Brain microvascular endothelial cell (primary cell): ENCODE results near the gene SCN2B.

Source experiments
- DNase-seq: peaks from one replicate; pipeline ENCODE4 v3.0.0-alpha.2; 2020
- H3K27ac ChIP-seq: fragments of 250-450 bp; sonication (Bioruptor Pico); 2 replicates; pipeline ENCODE4 v1.5.1; 2020; ENCODE audit warnings: mild to moderate bottlenecking, moderate library complexity
- H3K27me3 ChIP-seq: fragments of 250-450 bp; sonication (Bioruptor Pico); replicated peaks from 2 replicates; pipeline ENCODE4 v1.5.1; 2020; ENCODE audit warnings: mild to moderate bottlenecking
- H3K36me3 ChIP-seq: fragments of 250-450 bp; sonication (Bioruptor Pico); replicated peaks from 2 replicates; pipeline ENCODE4 v1.5.1; 2020; ENCODE audit warnings: mild to moderate bottlenecking
- H3K4me3 ChIP-seq: 2 replicates; pipeline ENCODE4 v1.5.1; 2011; ENCODE audit warnings: low read depth, mild to moderate bottlenecking, control low read depth, low read length, moderate library complexity
- CTCF ChIP-seq: IDR thresholded peaks from 2 replicates; pipeline ENCODE4 v1.5.1; 2011; ENCODE audit warnings: low read depth, mild to moderate bottlenecking, moderate library complexity, low read length, control low read depth, inconsistent platforms; ENCODE audit errors: missing control alignments
- in situ Hi-C: cut with HindIII; loops from 2 replicates; pipeline ENCODE4 v1.10.0; 2017; ENCODE audit warnings: low sequenced_read_pairs, low pct_ligation_motif_present

SCN2B gene

DNA sequence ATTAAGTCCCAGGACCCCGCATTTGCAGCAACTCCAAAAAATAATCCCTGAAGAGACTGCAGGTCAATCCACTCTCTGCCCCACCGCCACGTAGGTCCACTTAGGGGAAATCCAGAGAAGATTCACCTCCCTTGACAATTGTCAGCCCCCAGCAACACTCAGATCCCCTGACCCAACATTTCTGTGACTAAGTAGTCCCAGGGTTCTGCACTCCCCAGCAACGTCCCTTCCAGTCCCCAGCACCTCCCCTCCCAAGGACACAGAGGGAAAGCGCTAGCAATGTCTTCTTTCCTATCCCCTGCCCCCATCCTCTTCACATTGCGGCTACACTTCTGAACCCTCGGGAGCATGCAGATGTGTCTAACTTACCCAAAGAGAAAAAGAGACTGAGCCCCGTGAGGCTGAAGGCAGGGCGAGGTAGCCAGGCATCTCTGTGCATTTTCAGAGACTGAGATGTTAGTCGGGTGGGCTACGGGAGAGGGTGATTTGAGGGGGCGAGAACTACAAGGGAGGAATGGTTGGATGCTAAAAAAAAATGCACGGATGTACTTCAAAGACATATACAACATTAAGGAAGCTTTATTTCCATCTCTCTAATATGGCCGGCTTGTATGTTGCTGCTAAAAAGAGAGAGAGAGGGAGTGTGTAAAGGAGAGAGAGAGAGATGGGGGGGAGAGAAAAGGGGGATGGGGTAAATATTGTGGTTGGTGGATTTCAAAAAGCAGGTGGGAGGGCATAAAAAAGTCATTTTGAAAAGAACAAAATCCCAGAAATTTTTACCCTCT, at the start of gene SCN2B:
Gene SCN2B, minus strand, starts transcription at position 647 of the 785 bp plus-strand sequence. Its CDS starts 208 bp downstream, at position 439.
- no peak within 1 kb of the TSS for H3K27ac ChIP-seq
- no peak for DNase-seq
- in situ Hi-C loops, result no loop called here
- no peak within 1 kb of the TSS for H3K4me3 ChIP-seq
- peaks cover 17% of the 10 kb centered on the region for H3K27me3 ChIP-seq
- TF ChIP-seq CTCF, result no peak
- H3K36me3 ChIP-seq, result no peaks in the 10 kb centered on the region

DNA sequence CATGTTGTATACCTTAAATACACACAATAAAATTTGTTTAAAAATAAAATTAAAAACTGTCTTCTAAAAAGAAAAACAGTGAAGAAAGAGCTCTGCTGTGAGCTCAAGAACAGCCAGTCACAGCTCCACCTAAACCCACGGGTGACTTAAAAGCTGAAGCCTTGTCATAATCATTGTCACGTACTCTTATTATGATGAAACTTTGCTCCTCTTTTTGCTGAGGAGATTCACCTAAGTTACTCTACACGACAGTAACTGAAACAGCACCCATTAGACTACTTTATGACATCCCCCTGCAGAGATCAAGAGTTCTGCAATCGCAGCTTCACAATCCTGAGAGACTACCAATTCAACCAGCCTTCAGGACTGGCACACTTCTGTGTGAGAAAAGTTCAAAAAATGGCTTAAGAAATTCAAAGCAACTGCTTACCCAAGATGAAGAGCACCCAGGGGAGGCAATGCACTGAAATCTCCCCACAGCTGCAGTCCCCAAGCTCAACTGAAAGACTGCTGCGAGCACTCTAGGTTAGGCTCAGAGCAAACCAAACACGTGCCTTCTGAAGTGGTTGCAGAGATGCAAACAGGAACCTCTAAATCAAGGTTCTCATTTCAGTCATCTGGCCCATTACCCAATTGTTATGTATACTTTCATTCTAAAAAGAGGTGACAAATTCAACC, 48.2 kb upstream of the SCN2B start, which contains the start of gene JAML:
Gene JAML, minus strand, starts transcription at position 501 of the 678 bp plus-strand sequence. CDS start 10,145 bp downstream, outside the sequence.
- Histone ChIP-seq H3K36me3 (no peaks in the 10 kb centered on the region), H3K27me3 (no peaks in the 10 kb centered on the region), H3K27ac (no peak within 1 kb of the TSS), H3K4me3 (no peak within 1 kb of the TSS)
- in situ Hi-C loops, result no loop called here
- DNase-seq, result no peak
- no peak for TF ChIP-seq CTCF

- no peak for TF ChIP-seq CTCF
- Histone ChIP-seq H3K36me3 (no peaks in the 10 kb centered on the region), H3K4me3 (no peak overlapping the region), H3K27me3 (no peaks in the 10 kb centered on the region), H3K27ac (no peak overlapping the region)
- in situ Hi-C loops, result no loop called here
- no peak for DNase-seq
Measured at GRCh38 chr11:118223992-118224391, 47.6 kb upstream of the SCN2B start.

- Histone ChIP-seq H3K27me3 (no peaks in the 10 kb centered on the region), H3K36me3 (no peaks in the 10 kb centered on the region), H3K4me3 (no peak overlapping the region), H3K27ac (no peak overlapping the region)
- in situ Hi-C loops, result no loop called here
- DNase-seq, result no peak
- TF ChIP-seq CTCF, result no peak
Measured at GRCh38 chr11:118223570-118223969, 47.1 kb upstream of the SCN2B start.

GRCh38 chr11:118222437-118222836, 46.0 kb upstream of the SCN2B start:
- Histone ChIP-seq H3K27ac (no peak overlapping the region), H3K27me3 (no peaks in the 10 kb centered on the region), H3K36me3 (no peaks in the 10 kb centered on the region), H3K4me3 (no peak overlapping the region)
- DNase-seq, result no peak
- no peak for TF ChIP-seq CTCF
- in situ Hi-C loops, result no loop called here
